ENCODE data around the gene TRPV2.

TRPV2 gene

DNA sequence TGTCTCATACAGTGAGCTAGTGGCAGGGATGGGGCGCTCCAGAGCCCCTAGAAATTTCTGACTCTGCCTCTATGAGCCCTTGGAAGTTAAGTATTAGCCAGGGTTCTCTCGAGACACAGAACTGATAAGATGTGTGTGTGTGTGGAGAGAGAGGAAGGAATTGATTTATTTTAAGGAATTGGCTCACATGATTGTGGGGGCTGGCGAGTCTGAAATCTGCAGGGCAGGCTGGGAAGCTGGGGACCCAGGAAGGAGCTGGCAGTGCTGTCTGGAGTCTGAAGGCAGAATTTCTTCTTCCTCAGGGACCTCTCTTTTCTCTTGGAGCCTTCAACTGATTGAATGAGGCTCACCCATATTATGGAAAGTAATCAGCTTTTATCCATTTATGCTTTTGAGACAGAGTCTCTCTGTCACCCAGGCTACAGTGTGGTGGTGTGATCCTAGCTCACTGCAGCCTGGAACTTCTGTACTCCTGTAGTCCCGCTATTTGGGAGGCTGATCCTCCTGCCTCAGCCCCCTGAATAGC is 59.9 kb downstream of the TRPV2 start:
- Histone ChIP-seq H3K27ac (ENCODE audit: low read length) (no peak overlapping the region), H3K4me1 (ENCODE audit: insufficient read depth, low read length) (no peaks in the 10 kb centered on the region), H3K79me2 (ENCODE audit: insufficient read depth, low read length) (no peaks in the 10 kb centered on the region), H3K27me3 (ENCODE audit: insufficient read depth, low read length, poor library complexity) (no peaks in the 10 kb centered on the region), H3K36me3 (ENCODE audit: insufficient read depth, low read length) (no peaks in the 10 kb centered on the region), H2AFZ (ENCODE audit: low read depth, low read length) (no peak overlapping the region), H3K9ac (ENCODE audit: low read depth, low read length) (no peak overlapping the region), H3K4me2 (ENCODE audit: insufficient read depth, low read length) (no peak overlapping the region), H4K20me1 (ENCODE audit: insufficient read depth, low read length) (no peaks in the 10 kb centered on the region), H3K9me3 (ENCODE audit: insufficient read depth, low read length, severe bottlenecking) (no peaks in the 10 kb centered on the region), H3K4me3 (ENCODE audit: low read depth in 1 of 2, low read length in 2 of 2) (no peak overlapping the region)
- DNase-seq (no peak), ATAC-seq (ENCODE audit: insufficient read depth, low read depth) (no peak)
- TF ChIP-seq, protein P1, sequence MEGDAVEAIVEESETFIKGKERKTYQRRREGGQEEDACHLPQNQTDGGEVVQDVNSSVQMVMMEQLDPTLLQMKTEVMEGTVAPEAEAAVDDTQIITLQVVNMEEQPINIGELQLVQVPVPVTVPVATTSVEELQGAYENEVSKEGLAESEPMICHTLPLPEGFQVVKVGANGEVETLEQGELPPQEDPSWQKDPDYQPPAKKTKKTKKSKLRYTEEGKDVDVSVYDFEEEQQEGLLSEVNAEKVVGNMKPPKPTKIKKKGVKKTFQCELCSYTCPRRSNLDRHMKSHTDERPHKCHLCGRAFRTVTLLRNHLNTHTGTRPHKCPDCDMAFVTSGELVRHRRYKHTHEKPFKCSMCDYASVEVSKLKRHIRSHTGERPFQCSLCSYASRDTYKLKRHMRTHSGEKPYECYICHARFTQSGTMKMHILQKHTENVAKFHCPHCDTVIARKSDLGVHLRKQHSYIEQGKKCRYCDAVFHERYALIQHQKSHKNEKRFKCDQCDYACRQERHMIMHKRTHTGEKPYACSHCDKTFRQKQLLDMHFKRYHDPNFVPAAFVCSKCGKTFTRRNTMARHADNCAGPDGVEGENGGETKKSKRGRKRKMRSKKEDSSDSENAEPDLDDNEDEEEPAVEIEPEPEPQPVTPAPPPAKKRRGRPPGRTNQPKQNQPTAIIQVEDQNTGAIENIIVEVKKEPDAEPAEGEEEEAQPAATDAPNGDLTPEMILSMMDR (IDR thresholded peaks at IDR 0.05; ENCODE audit: borderline replicate concordance, extremely low read depth, low read length, poor library complexity, severe bottlenecking), result no peak
- no peak for TF ChIP-seq EZH2 (IDR thresholded peaks at IDR 0.05; ENCODE audit: borderline replicate concordance, low read depth, low read length, severe bottlenecking)

DNA sequence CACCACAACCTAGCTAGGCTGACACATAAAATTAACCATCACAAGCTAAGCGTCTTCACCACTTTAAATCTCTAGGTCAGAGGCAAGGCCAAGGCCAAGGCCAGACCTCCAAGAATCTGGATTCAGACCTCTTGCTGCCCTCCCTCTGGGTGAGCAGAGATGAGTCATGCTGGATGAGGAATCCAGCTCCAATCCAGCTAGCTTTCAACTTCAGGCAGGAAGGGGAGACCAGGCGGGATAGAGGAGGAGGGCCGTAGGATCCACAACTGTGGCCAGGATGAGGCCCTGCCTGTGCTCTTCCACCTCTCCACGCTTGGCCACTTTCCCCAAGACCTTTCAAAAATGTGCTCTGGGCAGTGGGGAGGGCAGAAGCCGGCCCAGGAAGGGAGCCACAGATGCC is 61.9 kb downstream of the TRPV2 start:
- no peaks in the 10 kb centered on the region for H3K9me3 ChIP-seq (ENCODE audit: insufficient read depth, low read length, severe bottlenecking)
- H3K4me3 ChIP-seq (ENCODE audit: low read depth in 1 of 2, low read length in 2 of 2), result no peak overlapping the region
- no peaks in the 10 kb centered on the region for H3K27me3 ChIP-seq (ENCODE audit: insufficient read depth, low read length, poor library complexity)
- no peak overlapping the region for H3K4me2 ChIP-seq (ENCODE audit: insufficient read depth, low read length)
- no peak overlapping the region for H3K9ac ChIP-seq (ENCODE audit: low read depth, low read length)
- H2AFZ ChIP-seq (ENCODE audit: low read depth, low read length), result no peak overlapping the region
- DNase-seq (no peak), ATAC-seq (ENCODE audit: insufficient read depth, low read depth) (no peak)
- H3K27ac ChIP-seq (ENCODE audit: low read length), result no peak overlapping the region
- H3K4me1 ChIP-seq (ENCODE audit: insufficient read depth, low read length), result no peaks in the 10 kb centered on the region
- H3K36me3 ChIP-seq (ENCODE audit: insufficient read depth, low read length), result no peaks in the 10 kb centered on the region
- no peak for TF ChIP-seq EZH2 (IDR thresholded peaks at IDR 0.05; ENCODE audit: borderline replicate concordance, low read depth, low read length, severe bottlenecking)
- TF ChIP-seq, protein P1 (IDR thresholded peaks at IDR 0.05; ENCODE audit: borderline replicate concordance, extremely low read depth, low read length, poor library complexity, severe bottlenecking), result no peak
- H3K79me2 ChIP-seq (ENCODE audit: insufficient read depth, low read length), result no peaks in the 10 kb centered on the region
- no peaks in the 10 kb centered on the region; the same call in none of the 2 replicates for H4K20me1 ChIP-seq (ENCODE audit: insufficient read depth, low read length)

DNA sequence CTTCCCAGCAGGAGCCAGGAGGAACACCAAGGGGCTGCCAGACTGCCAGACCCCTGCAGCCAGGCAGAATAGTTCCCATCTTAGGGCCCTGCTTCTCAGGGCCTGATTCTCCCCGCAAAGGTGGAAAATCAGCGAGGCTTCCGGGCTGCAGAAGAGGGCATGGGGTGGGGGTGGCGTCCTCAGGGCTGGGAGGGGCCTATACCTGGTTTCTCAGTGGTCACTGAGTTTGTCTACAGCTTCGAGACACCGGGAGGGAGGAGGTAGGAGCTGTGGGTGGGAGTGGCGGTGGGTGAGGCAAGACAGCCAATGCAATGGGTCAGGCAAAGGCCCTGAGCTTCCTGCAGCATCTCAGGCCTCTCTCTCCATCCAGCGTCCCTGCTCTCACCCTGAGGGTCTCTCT is 62.3 kb downstream of the TRPV2 start:
- no peak overlapping the region for H3K9ac ChIP-seq (ENCODE audit: low read depth, low read length)
- DNase-seq, result no peak
- H3K4me3 ChIP-seq (ENCODE audit: low read depth in 1 of 2, low read length in 2 of 2), result no peak overlapping the region
- H4K20me1 ChIP-seq (ENCODE audit: insufficient read depth, low read length), result no peaks in the 10 kb centered on the region; the same call in none of the 2 replicates
- H2AFZ ChIP-seq (ENCODE audit: low read depth, low read length), result no peak overlapping the region
- H3K4me1 ChIP-seq (ENCODE audit: insufficient read depth, low read length), result no peaks in the 10 kb centered on the region
- no peak overlapping the region for H3K27ac ChIP-seq (ENCODE audit: low read length)
- no peaks in the 10 kb centered on the region for H3K9me3 ChIP-seq (ENCODE audit: insufficient read depth, low read length, severe bottlenecking)
- TF ChIP-seq, protein P1 (IDR thresholded peaks at IDR 0.05; ENCODE audit: borderline replicate concordance, extremely low read depth, low read length, poor library complexity, severe bottlenecking), result no peak
- TF ChIP-seq EZH2 (IDR thresholded peaks at IDR 0.05; ENCODE audit: borderline replicate concordance, low read depth, low read length, severe bottlenecking), result no peak
- ATAC-seq (ENCODE audit: insufficient read depth, low read depth), result no peak
- no peaks in the 10 kb centered on the region for H3K27me3 ChIP-seq (ENCODE audit: insufficient read depth, low read length, poor library complexity)
- no peaks in the 10 kb centered on the region for H3K79me2 ChIP-seq (ENCODE audit: insufficient read depth, low read length)
- H3K4me2 ChIP-seq (ENCODE audit: insufficient read depth, low read length), result no peak overlapping the region
- no peaks in the 10 kb centered on the region for H3K36me3 ChIP-seq (ENCODE audit: insufficient read depth, low read length)

DNA sequence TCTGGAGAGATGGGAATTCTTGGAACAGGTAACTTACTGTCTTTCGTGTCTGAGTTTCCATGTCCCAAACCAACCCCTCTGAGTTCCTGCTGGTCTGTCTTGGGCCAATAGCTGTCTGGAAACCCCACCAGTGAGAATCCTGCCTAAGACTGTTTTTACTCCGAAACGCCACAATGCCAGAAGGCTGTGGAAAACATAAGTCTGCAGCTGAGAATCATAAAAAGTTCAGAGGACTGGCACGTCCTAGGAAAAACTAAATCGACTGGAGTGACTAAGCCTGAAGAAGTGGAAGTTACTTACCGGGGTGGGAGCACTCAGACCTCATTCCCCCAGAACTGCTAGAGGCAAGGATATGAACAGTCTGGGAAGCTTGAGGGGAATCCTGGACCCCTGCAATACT is 63.3 kb downstream of the TRPV2 start:
- Histone ChIP-seq H3K27me3 (ENCODE audit: insufficient read depth, low read length, poor library complexity) (no peaks in the 10 kb centered on the region), H3K36me3 (ENCODE audit: insufficient read depth, low read length) (no peaks in the 10 kb centered on the region), H3K4me3 (ENCODE audit: low read depth in 1 of 2, low read length in 2 of 2) (no peak overlapping the region), H2AFZ (ENCODE audit: low read depth, low read length) (no peak overlapping the region), H3K79me2 (ENCODE audit: insufficient read depth, low read length) (no peaks in the 10 kb centered on the region), H3K9me3 (ENCODE audit: insufficient read depth, low read length, severe bottlenecking) (no peaks in the 10 kb centered on the region), H4K20me1 (ENCODE audit: insufficient read depth, low read length) (peaks cover 4% of the 10 kb centered on the region), H3K27ac (ENCODE audit: low read length) (no peak overlapping the region), H3K4me2 (ENCODE audit: insufficient read depth, low read length) (no peak overlapping the region), H3K9ac (ENCODE audit: low read depth, low read length) (no peak overlapping the region), H3K4me1 (ENCODE audit: insufficient read depth, low read length) (no peaks in the 10 kb centered on the region)
- DNase-seq (no peak), ATAC-seq (ENCODE audit: insufficient read depth, low read depth) (no peak)
- no peak for TF ChIP-seq EZH2 (IDR thresholded peaks at IDR 0.05; ENCODE audit: borderline replicate concordance, low read depth, low read length, severe bottlenecking)
- TF ChIP-seq, protein P1 (IDR thresholded peaks at IDR 0.05; ENCODE audit: borderline replicate concordance, extremely low read depth, low read length, poor library complexity, severe bottlenecking), result no peak
